HL-60 (cell line): Measurements from ENCODE around the gene TANGO6.

Experiments used
- DNase-seq, 2 experiments: peaks; one replicate each; pipeline ENCODE4 v3.0.0-alpha.2; 2010 to 2020; ENCODE audit warnings: low read depth in 1 of 2, low spot score in 1 of 2
- H3K27ac ChIP-seq: fragments of 250-450 bp; sonication (Bioruptor Pico); replicated peaks from 2 replicates; pipeline ENCODE4 v1.5.1; 2020; ENCODE audit warnings: mild to moderate bottlenecking, moderate library complexity
- H3K27me3 ChIP-seq: fragments of 250-450 bp; sonication (Bioruptor Pico); 2 replicates; pipeline ENCODE4 v1.5.1; 2021; ENCODE audit warnings: mild to moderate bottlenecking, moderate library complexity; ENCODE audit not compliant: insufficient read depth, poor library complexity, severe bottlenecking
- H3K4me3 ChIP-seq: replicated peaks from 2 replicates; pipeline ENCODE4 v1.5.1; 2011; ENCODE audit warnings: mild to moderate bottlenecking, control low read depth, low read length; ENCODE audit not compliant: insufficient read depth
- CTCF ChIP-seq: IDR thresholded peaks from one replicate; pipeline ENCODE4 v1.5.1; 2011; ENCODE audit warnings: low read length, control low read depth, inconsistent platforms; ENCODE audit not compliant: insufficient read depth
- GABPA ChIP-seq: IDR thresholded peaks from 2 replicates; pipeline ENCODE4 v1.6.1; 2012; ENCODE audit warnings: low read depth
- POLR2AphosphoS5 ChIP-seq: IDR thresholded peaks from 2 replicates; pipeline ENCODE4 v1.6.1; 2012; ENCODE audit warnings: low read depth
- REST ChIP-seq: IDR thresholded peaks from 2 replicates; pipeline ENCODE4 v1.6.1; 2012; ENCODE audit warnings: low read depth; ENCODE audit not compliant: insufficient replicate concordance
- SPI1 ChIP-seq: IDR thresholded peaks from 2 replicates; pipeline ENCODE4 v1.6.1; 2012; ENCODE audit warnings: low read depth, mild to moderate bottlenecking, borderline replicate concordance

Gene TANGO6

GRCh38 chr16:69127966-69128510, 284.7 kb downstream of the TANGO6 start:
- H3K4me3 ChIP-seq, result no peak overlapping the region
- TF ChIP-seq GABPA (no peak), CTCF (no peak), REST (no peak), POLR2AphosphoS5 (no peak), SPI1 (no peak)
- no peak for DNase-seq
- H3K27me3 ChIP-seq, result no peaks in the 10 kb centered on the region
- H3K27ac ChIP-seq, result no peak overlapping the region

- H3K27ac ChIP-seq, result peak overlapping the region; percentile 4; the same call in 1 of the 2 replicates
- H3K4me3 ChIP-seq, result no peak overlapping the region
- H3K27me3 ChIP-seq, result no peaks in the 10 kb centered on the region
- no peak for DNase-seq
- TF ChIP-seq POLR2AphosphoS5, result no peak
- no peak for TF ChIP-seq SPI1
- no peak for TF ChIP-seq REST
- no peak for TF ChIP-seq CTCF
- TF ChIP-seq GABPA, result no peak
Observed at GRCh38 chr16:69130461-69130860, 287.1 kb downstream of the TANGO6 start.

DNA sequence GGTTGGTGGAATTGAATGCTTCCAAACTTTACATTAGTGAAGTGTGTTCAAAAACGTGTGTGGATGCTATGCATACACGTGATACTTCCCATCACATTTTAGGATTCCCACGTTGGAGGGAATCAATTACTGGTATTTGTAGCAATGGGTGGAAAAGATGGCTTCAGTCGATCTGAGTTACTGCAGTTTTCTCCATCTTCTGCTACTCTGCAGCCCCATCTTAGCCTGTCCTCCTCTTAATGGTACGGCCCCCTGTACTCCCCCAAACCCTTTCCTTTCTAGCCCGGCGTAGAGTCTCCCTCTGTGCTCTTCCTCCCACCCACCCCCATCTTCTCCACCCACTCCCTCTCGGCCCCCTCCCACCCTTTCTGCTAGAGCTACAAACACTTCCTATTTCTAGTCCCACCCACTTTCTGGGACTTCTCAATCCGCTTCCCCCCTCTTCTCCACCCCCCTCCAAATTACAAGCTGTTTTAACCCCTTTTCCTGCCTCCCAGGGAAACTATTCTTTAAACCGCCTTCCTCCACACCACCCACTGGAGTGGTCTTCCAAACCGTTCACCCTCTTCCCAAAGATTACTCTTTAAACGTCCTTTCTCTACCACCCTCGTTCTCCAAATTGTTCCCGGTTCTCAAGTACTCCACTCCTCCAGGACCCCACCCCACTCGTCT, 288.0 kb downstream of the TANGO6 start:
- TF ChIP-seq SPI1, result peak; percentile 85
- TF ChIP-seq POLR2AphosphoS5, result no peak
- TF ChIP-seq CTCF, result no peak
- Histone ChIP-seq H3K27me3 (no peaks in the 10 kb centered on the region), H3K27ac (peak overlapping the region; percentile 96), H3K4me3 (peak overlapping the region; percentile 98)
- DNase-seq, result peak; percentile 70 to 72
